Aorta (tissue), 5 donors: ENCODE measurements around the gene TEDC1. TPM values are rescaled to one million over a fixed set of nuclear protein-coding genes. Genes with fewer than 3 reads are reported as not detected.

Experiments
- ATAC-seq: fragments of 200-7000 bp; cut with Tn5 transposase; one replicate; pipeline ENCODE4 v1.9.1; 2022; ENCODE audit warnings: moderate library complexity; ENCODE audit not compliant: low FRiP score
- DNase-seq, 2 donors: peaks; one replicate each; pipeline ENCODE4 v3.0.0-alpha.2; 2020
- H3K27ac ChIP-seq, 2 donors: one replicate each; pipeline ENCODE4 v1.5.1; 2013; ENCODE audit warnings: low read length in 2 of 2, mild to moderate bottlenecking in 2 of 2, moderate library complexity in 2 of 2, control low read depth in 1 of 2, inconsistent platforms in 1 of 2, low read depth in 1 of 2
- H3K27me3 ChIP-seq, 2 donors: one replicate each; pipeline ENCODE4 v1.6.1; 2013; ENCODE audit warnings: control low read depth in 1 of 2, low read length in 1 of 2, mild to moderate bottlenecking in 1 of 2, moderate library complexity in 1 of 2; ENCODE audit not compliant: insufficient read depth in 2 of 2, control insufficient read depth in 1 of 2
- H3K36me3 ChIP-seq, 2 donors: one replicate each; pipeline ENCODE4 v1.6.1; 2013; ENCODE audit warnings: control low read depth in 1 of 2, low read length in 1 of 2, mild to moderate bottlenecking in 1 of 2; ENCODE audit not compliant: insufficient read depth in 2 of 2, control insufficient read depth in 1 of 2
- H3K4me1 ChIP-seq, 2 donors: one replicate each; pipeline ENCODE4 v1.6.1; 2013; ENCODE audit warnings: low read length in 2 of 2, control low read depth in 1 of 2, mild to moderate bottlenecking in 1 of 2, moderate library complexity in 1 of 2; ENCODE audit not compliant: insufficient read depth in 2 of 2, control insufficient read depth in 1 of 2
- H3K4me3 ChIP-seq, 2 donors: one replicate each; pipeline ENCODE4 v1.5.1; 2013; ENCODE audit warnings: low read length in 2 of 2, control low read depth in 1 of 2, mild to moderate bottlenecking in 1 of 2
- H3K9me3 ChIP-seq: one replicate; pipeline ENCODE4 v1.6.1; 2013; ENCODE audit warnings: mild to moderate bottlenecking, low read length; ENCODE audit not compliant: control insufficient read depth
- WGBS, 2 donors: extraction: QIAGEN DNeasy Blood & Tissue Kit; methylation state at CpG; one replicate each; pipeline ENCODE4 v1.1.7; 2013; 5-methylcytosine and 5-hydroxymethylcytosine counted together
- intact Hi-C, 2 donors: fragments of 100-400 bp; cut with DNase I; formaldehyde crosslinking; loops; one replicate each; pipeline versions ENCODE4 v1.14.2 to v1.15.0; 2022
- polyA plus RNA-seq, 2 donors: library from polyadenylated mRNA; stranded (reverse); fragments of 200-250 nt; gene quantifications; one replicate each; pipeline ENCODE4 v1.2.3, GENCODE V29; 2013
- total RNA-seq, 2 donors: library from RNA; stranded (reverse); fragmentation: NEBNext Ultra II Directional; extraction: Animal tissue kit (Norgen Biotek cat#: 25700); gene quantifications; one replicate each; pipeline ENCODE4 v1.2.1, GENCODE V29; 2021
- donor health status: healthy with polysubstance abuse.
- donor health status: Bipolar disorder and iron deficiency.
- donor health status: DM: no; HTN: no; CAD: no.
- donor health status: DM: no; HTN: no; CAD: no.
- donor health status: DM: yes; HTN: yes; CAD: no.

The TEDC1 gene
- total and polyA plus RNA-seq, 4 donors: 8.6 to 33.8 (median 20.1) TPM

- Histone ChIP-seq H3K4me1 (no peaks in the 10 kb centered on the region), H3K27ac (no peak overlapping the region), H3K9me3 (no peaks in the 10 kb centered on the region), H3K27me3 (no peaks in the 10 kb centered on the region), H3K36me3 (no peaks in the 10 kb centered on the region), H3K4me3 (no peak overlapping the region)
- intact Hi-C loops: no loop called here
- peak; percentile 35 to 73 for DNase-seq
- ATAC-seq: no peak
- 76 to 83% methylated on average over 18 of the region's 18 CpGs for WGBS, 2 donors
Measured at GRCh38 chr14:105502446-105503295, 11.6 kb downstream of the TEDC1 start.

GRCh38 chr14:105503296-105503640 lies 12.2 kb downstream of the TEDC1 start:
- 84 to 88% methylated on average over 7 of the region's 7 CpGs for WGBS, 2 donors

GRCh38 chr14:105503935-105504692 lies 13.1 kb downstream of the TEDC1 start:
- H3K36me3 ChIP-seq: no peaks in the 10 kb centered on the region
- intact Hi-C loops: no loop called here
- no peaks in the 10 kb centered on the region for H3K9me3 ChIP-seq
- no peak overlapping the region for H3K27ac ChIP-seq
- no peaks in the 10 kb centered on the region for H3K27me3 ChIP-seq
- H3K4me1 ChIP-seq: no peaks in the 10 kb centered on the region
- 76 to 77% methylated on average over 23 to 29 of the region's 29 CpGs for WGBS, 2 donors
- peak; percentile 43 to 76 for DNase-seq
- ATAC-seq: no peak
- no peak overlapping the region for H3K4me3 ChIP-seq

More at GRCh38 chr14:105503296-105503640, 12.2 kb downstream of the TEDC1 start:
- Histone ChIP-seq H3K27ac (no peak overlapping the region), H3K36me3 (no peaks in the 10 kb centered on the region), H3K4me3 (no peak overlapping the region), H3K9me3 (no peaks in the 10 kb centered on the region), H3K27me3 (no peaks in the 10 kb centered on the region), H3K4me1 (no peaks in the 10 kb centered on the region)
- peak; percentile 29 to 71 for DNase-seq
- no peak for ATAC-seq
- intact Hi-C loops: no loop called here

GRCh38 chr14:105505101-105505500 lies 14.1 kb downstream of the TEDC1 start:
- no peaks in the 10 kb centered on the region for H3K9me3 ChIP-seq
- no peak overlapping the region for H3K4me3 ChIP-seq
- intact Hi-C loops: no loop called here
- no peak overlapping the region for H3K27ac ChIP-seq
- DNase-seq (peak; percentile 29 to 75), ATAC-seq (no peak)
- WGBS, 2 donors: 89 to 91% methylated on average over 16 of the region's 16 CpGs
- no peaks in the 10 kb centered on the region for H3K36me3 ChIP-seq
- no peaks in the 10 kb centered on the region for H3K27me3 ChIP-seq
- H3K4me1 ChIP-seq: no peaks in the 10 kb centered on the region

- ATAC-seq (no peak), DNase-seq (peak; percentile 22 to 69)
- no peaks in the 10 kb centered on the region for H3K27me3 ChIP-seq
- intact Hi-C loops: no loop called here
- H3K4me3 ChIP-seq: no peak overlapping the region
- H3K36me3 ChIP-seq: no peaks in the 10 kb centered on the region
- no peaks in the 10 kb centered on the region for H3K9me3 ChIP-seq
- WGBS, 2 donors: 66 to 81% methylated on average over 17 of the region's 17 CpGs
- H3K27ac ChIP-seq: no peak overlapping the region
- no peaks in the 10 kb centered on the region for H3K4me1 ChIP-seq
Measured at GRCh38 chr14:105507247-105507646, 16.2 kb downstream of the TEDC1 start.

GRCh38 chr14:105508069-105508468 lies 17.0 kb downstream of the TEDC1 start:
- DNase-seq: peak; percentile 22 to 61
- WGBS, 2 donors: 78 to 85% methylated on average over 16 of the region's 16 CpGs
- H3K4me1 ChIP-seq: no peaks in the 10 kb centered on the region
- H3K27me3 ChIP-seq: no peaks in the 10 kb centered on the region
- no peak overlapping the region for H3K4me3 ChIP-seq
- H3K9me3 ChIP-seq: no peaks in the 10 kb centered on the region
- no peaks in the 10 kb centered on the region for H3K36me3 ChIP-seq
- intact Hi-C loops: no loop called here
- no peak overlapping the region for H3K27ac ChIP-seq
- ATAC-seq: no peak

- no peaks in the 10 kb centered on the region for H3K27me3 ChIP-seq
- no peak overlapping the region for H3K4me3 ChIP-seq
- H3K36me3 ChIP-seq: no peaks in the 10 kb centered on the region
- peaks cover 1% of the 10 kb centered on the region for H3K9me3 ChIP-seq
- 88 to 90% methylated on average over 12 of the region's 12 CpGs for WGBS, 2 donors
- ATAC-seq: no peak
- no peaks in the 10 kb centered on the region for H3K4me1 ChIP-seq
- DNase-seq: peak; percentile 32 to 59
- intact Hi-C loops: no loop called here
- H3K27ac ChIP-seq: no peak overlapping the region
Measured at GRCh38 chr14:105508601-105509000, 17.6 kb downstream of the TEDC1 start.

- WGBS, 2 donors: 53 to 65% methylated on average over 5 of the region's 5 CpGs
- Histone ChIP-seq H3K4me1 (no peaks in the 10 kb centered on the region), H3K36me3 (no peaks in the 10 kb centered on the region), H3K9me3 (peaks cover 2% of the 10 kb centered on the region), H3K4me3 (no peak overlapping the region), H3K27me3 (no peaks in the 10 kb centered on the region), H3K27ac (no peak overlapping the region)
- intact Hi-C loops: no loop called here
- DNase-seq (peak in 1 of 2 donors; percentile 15), ATAC-seq (no peak)
Measured at GRCh38 chr14:105517096-105517495, 26.1 kb downstream of the TEDC1 start.
